NCI-H2081 (cell line): ENCODE results near the gene ECM1.

Source experiments
- DNase-seq, 2 experiments: peaks; one replicate each; lab custom pipeline; 2025; lab: John Stamatoyannopoulos, UW

ECM1 gene

DNA sequence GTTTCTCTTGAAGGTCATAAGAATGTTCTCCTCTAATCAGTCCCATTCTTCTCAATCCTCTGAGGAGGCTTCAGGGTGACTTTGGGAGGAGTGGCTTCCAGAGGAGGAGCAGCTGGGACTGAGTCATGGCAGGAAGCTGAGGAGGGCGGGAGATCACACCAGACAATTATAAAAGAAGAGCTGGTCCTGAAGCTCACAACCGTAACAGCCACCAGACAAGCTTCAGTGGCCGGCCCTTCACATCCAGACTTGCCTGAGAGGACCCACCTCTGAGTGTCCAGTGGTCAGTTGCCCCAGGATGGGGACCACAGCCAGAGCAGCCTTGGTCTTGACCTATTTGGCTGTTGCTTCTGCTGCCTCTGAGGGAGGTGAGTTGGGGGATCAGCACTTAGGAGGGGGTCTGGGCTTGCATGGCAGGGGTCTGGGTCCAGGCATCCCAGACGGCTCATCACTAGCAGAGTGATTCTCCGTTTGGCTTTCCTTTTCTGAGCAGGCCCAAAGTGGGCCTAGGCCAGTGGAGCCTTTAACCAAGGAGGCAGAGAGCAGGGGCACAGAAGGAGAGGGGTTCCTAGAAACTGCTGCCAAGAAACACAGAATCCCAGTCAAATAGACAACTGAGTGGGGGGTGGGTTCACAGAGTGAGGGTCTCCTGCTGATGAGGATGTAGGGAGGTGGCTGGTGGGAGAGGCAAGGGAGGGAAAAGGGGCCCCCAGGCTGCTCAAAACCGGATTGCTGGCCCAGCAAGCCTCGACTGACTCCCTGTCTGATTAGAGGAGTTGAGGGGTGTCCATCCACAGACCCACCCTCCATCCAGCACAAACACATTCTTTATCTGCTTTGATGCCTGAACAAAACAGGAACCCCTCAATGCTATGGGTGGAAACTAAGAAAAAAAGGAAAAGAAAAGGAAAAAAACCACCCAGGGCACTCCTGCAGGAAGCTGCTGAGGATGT, at the start of gene ECM1:
Gene ECM1 (plus strand): TSS at position 198 of the 953 bp plus-strand sequence. CDS start 101 bp downstream, at position 299.
- DNase-seq, result no peak

DNA sequence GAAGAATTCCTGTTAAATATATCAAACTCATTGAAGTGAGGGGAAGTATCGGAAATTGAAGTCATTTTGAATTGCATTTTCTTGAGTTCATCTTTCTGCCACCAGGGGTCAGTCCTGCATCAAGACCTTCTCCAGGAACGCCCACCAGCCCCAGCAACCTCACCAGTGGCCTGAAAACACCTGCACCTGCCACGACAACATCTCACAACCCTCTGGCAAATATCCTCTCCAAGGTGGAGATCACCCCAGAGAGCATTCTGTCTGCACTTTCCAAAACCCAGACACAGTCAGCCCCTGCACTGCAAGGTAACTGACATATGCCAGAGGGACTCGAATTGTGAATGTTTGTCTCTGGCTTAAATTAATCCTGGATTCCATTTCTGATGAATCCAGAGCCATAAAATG, 43.5 kb upstream of the ECM1 start:
- DNase-seq, result peak; percentile 80 to 82

DNA sequence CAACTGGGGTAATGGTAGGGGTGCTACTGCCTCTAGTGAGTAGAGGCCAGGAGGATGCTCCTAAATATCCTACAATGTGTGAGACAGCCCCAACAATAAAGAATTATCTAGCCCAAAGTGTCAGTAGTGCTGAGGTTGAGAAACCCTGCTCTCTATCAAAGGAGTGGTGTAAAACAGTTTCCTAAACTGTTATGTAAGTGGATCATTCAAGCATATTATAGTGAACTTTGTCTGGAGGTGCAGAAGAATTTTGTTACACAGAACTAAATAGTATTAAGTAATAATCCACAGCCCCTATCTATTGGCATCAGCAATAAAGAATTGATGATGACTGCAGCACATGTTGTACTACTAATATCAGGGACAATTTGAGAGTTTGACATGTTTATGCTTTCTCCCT, 40.9 kb upstream of the ECM1 start:
- DNase-seq, result no peak

DNA sequence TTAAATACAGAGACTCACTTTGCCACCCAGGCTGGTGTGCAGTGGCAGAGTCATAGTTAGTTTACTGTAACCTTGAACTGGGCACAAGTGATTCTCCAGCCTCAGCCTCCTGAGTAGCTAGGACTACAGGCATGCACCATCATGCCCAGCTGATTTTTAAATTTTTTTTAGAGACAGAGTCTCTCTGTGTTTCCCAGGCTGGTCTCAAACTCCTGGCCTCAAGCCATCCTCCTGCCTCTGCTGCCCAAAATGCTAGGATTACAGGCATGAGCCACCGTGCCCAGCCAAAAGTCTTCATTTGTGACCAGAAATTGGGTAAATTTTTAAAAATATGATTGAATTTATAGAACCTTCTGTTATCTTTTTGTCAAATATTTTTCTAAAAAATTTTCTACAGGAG, 38.6 kb upstream of the ECM1 start:
- DNase-seq, result no peak

DNA sequence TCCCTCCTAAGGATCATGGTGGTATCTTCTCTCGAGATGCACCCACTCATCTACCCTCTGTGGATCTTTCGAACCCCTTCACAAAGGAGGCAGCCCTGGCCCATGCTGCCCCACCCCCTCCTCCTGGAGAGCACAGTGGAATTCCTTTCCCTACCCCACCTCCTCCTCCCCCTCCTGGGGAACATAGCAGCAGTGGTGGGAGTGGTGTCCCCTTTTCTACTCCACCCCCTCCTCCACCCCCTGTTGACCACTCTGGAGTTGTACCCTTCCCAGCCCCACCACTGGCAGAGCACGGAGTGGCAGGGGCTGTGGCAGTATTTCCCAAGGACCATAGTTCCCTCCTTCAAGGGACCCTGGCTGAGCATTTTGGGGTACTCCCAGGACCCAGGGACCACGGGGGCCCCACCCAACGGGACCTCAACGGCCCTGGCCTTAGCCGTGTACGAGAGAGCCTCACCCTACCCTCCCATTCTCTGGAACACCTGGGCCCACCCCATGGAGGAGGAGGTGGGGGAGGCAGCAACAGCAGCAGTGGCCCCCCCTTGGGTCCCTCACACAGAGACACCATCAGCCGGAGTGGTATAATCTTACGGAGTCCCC, 35.2 kb upstream of the ECM1 start:
- DNase-seq, result no peak

DNA sequence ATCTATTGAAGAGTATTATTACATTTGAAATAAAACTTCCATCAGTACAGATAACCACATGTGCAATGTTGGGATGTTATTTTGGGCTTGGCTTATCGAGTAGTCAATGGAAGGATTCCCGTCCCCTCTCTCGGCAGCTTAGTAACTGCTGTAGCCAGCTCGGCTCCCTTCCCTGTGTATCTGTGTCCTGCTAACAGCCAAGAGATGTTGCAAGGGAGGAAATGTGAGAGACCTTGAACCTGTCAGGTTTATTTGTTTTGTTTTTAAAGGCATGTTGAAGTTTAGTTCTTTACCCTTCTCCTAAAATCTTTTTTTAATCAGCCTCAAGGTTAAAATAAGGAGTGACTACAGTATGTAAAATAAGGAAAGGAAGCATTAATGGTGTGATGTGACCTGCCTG, 34.2 kb upstream of the ECM1 start:
- DNase-seq, result no peak

DNA sequence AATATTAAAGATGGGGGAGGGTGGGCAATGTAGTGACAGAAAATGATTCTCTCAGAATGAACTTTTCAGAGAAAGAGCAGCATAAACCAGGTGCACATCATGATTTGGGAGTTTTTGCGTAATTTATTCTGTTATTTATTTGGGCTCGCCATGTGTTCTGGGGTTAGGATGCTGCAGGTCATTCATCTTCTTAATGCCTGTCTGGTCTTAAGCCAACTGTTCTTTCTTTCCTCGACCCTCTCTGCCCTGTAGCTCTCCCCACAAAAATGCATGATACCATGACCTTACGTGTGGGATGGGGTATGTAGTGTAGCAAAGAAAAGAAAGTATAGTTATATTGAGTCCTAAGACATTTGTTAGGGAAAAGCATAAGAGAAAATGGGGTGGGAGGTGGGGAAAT, 33.0 kb upstream of the ECM1 start:
- no peak for DNase-seq

DNA sequence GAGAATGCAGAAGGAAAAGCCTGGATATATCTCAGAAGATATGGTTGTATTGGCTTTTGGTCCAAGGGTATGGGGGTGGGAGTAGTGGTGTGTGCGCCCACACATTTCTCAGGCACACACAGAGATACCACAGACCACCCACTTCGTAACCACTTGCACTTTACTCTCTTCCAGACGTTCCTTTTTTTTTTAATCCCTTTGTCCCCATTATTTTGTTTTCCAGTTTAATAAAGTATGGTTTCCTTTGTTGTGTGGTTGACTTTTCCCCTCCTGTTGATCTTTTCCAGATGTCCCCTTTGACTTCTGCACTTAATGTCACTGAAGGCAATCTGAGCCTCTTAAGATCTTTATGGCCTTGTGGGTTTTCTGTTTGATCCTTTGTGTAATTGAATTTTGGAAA, 31.2 kb upstream of the ECM1 start:
- DNase-seq, result no peak

DNA sequence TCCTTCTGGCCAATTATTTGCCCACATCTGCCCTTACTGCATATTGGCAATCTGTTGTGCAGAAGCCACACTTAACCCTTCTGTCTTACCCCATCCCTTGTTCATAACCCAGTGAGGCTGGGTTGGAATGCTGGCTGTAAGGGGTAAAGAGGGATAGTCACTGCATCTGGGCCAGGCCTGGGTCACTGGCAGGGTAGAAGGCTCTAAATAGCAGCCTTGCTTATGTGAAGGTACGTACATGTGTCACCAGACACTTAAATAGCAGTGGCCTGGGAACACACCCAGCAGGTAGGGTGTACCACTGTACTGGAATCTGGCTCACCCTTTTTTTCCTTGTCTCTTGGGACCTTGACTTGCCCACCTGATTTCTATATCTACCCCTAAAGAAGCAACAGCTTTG, 30.6 kb upstream of the ECM1 start:
- DNase-seq, result no peak

DNA sequence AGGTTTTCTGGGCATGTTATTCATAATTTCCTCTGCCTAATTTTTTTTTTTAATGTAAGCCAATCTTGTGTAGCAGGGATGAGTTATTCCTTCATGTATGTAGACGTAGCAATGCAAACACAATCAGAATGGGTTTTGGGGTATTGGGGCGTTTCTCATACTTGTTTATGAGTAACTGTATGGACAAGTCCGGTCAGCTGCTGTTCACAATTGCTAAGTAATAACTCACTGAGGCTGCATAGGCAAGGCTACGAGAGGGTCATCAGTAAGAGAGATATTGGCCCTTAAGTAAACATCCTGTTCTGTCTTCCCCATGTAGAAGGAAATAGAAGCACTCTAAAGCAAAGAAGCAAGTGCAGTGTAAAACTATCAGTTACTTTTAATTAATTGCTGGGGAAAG, 30.2 kb upstream of the ECM1 start:
- no peak for DNase-seq

DNA sequence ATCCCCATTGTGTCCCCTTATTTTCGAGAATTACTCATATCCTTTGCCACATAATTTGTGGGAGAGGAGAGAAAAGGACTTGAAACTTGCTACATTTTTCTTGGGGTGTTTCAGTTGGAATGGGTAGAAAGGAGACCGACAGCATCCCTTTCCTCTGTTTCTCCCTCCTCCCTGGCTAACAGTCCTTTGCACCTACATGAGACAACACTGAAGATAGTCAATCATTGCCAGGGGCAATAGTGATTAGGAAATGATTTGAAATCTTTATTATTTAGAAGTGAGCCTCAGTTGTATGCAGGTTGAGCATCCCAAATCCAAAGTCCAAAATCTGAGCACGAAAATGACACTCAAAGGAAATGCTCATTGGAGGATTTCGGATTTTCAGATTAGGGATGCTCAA, 28.5 kb upstream of the ECM1 start:
- DNase-seq, result no peak

DNA sequence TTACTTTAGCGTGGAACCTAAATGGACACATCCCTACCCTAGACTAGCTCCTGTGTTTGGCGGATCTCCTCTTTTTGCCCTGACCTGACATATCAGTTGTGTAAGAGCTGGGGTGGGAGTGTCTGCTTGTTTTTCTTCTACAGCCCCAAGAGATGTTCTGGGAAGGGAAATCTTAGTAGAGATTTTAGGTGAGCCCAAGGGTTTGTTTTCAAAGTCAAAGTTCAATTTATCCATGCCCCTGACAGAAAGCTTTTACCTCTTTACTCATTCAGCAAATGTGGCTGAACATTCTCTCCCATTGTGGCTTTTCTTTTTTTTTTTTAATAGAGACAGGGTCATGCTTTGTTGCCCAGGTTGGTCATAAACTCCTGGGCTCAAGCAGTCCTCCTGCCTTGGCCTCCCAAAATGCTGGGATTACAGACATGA, 28.0 kb upstream of the ECM1 start:
- DNase-seq, result no peak

DNA sequence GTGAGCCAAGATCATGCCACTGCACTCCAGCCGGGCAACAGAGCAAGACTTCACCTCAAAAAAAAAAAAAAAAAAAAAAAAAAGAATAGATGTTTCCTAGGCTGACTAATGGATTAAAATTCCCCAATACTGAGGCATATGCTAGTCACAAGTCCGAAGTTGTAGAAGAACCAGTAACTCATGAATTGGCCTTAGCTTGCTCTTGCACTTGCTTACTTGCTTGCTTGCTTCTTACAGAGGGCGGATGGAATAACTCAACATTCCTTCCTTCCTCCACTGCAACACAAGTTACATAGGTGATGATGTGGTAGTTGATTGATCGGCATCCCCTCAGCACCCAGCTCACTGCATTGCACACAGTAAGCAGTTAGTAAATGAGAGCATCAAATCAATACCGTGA, 23.5 kb upstream of the ECM1 start:
- no peak for DNase-seq

DNA sequence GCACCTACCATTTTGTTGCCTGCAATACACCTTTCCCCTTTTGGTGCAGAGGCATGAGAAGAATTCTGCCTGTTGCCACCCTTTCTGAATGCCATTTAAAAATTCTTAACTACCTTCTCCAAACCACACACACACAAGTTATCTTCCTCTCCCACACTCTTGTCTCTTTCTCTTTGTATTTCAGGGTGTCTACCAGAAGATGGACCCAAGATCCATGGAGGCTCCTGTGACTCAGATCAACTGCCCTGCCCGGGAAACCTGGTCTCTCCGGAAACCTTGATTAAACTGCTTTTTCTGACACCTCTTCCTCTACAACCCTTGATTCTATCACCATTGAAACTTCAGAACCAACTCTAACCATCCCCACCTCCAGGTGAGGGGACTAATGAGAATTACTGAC, 23.0 kb upstream of the ECM1 start:
- no peak for DNase-seq

DNA sequence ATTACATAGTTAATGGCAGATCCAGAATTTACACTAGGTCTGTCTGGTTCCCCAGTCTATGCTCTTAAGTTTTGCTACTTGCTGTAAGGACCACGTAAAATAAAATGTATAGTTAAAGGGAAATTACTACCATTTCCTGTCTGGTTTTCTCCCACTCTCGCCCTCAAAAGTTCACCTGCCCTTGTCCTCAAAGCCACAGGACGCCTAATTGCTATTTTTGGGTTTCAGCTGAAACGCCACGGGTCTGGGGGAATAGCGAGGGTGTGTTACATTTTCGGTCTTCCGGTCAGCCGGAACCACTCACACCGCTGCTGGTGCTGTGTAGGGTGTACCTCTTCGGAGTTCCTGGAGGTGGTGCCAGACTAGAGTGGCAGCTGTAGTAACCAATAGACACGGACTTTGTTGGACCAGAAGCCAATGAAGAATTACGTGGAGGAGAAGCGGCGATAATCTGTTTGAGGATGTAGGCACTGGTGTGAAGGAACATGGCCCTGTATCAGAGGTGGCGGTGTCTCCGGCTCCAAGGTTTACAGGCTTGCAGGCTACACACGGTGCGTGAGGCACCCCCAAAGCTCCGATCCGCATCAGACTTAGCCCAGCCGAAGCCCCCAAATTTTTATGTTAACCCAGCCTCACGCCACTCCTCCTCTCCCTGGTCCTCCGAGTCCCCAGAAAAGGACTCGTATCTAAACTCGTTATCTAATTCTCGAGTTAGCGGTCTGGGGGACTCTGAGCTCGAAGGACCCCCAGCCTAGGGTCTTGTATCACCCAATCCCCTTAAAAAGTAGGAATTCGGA, 20.7 kb upstream of the ECM1 start, which contains the start of gene TARS2:
Gene TARS2 (plus strand): TSS at position 454 of the 797 bp plus-strand sequence. CDS start 32 bp downstream, at position 486.
- DNase-seq, result peak; percentile 99 to 100

DNA sequence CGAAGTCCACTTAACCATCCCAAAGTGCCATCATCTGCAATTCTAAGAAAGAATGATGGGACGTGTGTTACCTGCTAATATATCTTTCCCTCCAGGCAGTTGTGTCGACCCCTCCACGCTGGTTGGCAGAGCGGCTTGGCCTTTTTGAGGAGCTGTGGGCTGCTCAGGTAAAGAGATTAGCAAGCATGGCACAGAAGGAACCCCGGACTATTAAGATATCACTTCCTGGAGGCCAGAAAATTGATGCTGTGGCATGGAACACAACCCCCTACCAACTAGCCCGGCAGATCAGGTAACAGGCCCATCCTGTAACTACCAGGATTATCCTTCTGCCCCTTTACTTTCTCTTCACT, 20.2 kb upstream of the ECM1 start:
- peak; percentile 7 to 28 for DNase-seq

DNA sequence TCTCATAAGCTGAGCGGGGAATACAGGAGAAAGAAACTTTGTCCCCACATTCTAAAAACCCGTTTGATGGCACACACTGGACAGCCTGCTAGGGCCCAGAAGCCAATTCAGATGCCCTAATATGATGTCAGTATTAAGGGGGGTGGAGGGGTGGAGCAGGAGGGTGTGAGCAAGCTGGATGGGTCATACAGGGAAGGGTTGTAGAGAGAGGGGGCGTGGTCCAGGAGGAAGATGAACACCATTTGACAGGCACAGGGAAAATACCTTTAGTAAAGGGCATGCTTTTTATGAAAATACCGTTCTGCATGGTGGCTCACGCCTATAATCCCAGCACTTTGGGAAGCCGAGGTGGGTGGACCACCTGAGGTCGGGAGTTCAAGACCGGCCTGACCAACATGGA, 14.7 kb upstream of the ECM1 start:
- no peak for DNase-seq

DNA sequence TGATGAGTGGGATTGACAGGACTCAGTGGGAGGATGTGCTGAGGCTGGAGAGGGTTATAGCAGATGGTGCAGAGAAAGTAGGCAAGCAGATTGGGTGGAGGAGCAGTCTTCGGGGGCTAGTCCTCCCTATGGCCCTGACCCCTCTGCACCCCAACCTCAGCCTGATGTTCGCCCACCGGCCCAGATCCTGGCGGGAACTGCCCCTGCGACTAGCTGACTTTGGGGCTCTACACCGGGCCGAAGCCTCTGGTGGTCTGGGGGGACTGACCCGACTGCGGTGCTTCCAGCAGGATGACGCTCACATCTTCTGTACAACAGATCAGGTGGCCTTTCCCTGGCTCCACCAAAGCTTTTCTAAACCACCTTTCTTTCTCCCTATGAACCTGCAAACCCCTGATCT, 9.6 kb upstream of the ECM1 start:
- no peak for DNase-seq

DNA sequence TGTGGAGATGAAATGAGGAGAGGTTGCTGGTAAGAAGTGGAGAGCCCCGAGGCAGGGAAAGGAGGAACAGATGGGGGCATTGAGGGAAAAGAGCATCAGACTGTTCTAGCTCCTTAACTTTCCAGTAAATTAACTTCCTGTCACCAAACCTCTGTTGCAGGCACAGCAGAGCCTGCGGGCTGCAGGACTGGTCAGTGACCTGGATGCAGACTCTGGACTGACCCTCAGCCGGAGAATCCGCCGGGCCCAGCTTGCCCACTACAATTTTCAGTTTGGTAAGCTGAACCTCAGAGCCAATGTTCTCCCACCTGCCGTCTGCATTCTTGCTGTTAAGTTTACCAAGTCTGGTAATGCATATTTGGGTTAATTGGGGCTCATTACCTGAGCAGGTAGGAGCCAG, 2.5 kb upstream of the ECM1 start:
- DNase-seq, result no peak

DNA sequence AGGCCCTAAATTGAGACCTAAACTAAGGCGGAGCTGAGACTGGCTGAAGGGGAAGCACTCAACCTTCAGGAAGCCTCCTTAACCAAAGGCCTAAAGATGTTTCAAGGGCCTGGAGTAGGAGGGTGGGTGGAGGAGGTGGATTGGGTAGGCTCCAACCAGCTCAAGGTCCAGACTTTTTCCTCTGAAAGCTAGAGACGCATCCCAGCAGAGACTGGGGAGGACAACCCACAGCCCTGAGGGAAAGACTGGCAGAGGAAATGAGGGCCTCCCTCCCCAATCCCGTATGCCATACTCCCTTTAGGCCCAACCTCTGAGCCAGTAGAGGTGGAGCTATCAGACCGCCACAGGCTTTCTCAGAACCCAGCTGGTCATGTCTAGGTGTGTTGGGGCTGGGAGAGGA, 1.1 kb downstream of the ECM1 start:
- DNase-seq, result no peak

DNA sequence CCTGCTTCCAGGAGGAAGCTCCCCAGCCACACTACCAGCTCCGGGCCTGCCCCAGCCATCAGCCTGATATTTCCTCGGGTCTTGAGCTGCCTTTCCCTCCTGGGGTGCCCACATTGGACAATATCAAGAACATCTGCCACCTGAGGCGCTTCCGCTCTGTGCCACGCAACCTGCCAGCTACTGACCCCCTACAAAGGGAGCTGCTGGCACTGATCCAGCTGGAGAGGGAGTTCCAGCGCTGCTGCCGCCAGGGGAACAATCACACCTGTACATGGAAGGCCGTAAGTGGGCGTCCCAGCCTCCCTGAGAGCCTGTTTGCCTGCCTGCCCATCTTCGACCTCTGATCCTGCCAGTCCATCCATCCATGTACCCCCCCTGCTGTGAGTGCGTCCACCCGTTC, 3.6 kb downstream of the ECM1 start:
- peak; percentile 94 to 97 for DNase-seq

DNA sequence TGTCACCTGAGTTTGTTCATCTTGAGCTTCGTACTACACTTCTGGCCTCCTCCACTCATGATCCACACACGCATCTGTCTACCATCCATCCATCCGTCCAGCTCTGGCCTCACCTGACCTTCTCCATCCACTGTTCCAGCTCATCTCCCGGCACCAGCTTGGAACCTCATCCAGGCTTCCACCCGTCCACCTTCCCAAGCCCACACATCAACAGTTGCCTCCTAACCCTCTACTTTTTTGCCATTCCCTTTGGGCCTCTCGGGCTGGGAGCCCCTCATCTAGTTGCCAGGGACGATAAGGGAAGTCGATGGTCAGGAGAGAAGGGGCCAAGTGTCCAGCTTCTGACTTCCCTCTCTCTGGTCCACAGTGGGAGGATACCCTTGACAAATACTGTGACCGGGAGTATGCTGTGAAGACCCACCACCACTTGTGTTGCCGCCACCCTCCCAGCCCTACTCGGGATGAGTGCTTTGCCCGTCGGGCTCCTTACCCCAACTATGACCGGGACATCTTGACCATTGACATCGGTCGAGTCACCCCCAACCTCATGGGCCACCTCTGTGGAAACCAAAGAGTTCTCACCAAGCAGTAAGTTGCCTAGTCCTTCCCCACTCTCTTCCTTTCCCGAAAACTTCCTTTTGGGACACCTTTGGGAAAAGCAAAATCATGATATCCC, 4.2 kb downstream of the ECM1 start:
- DNase-seq, result no peak
